ENCODE data around the gene RNU2-63P. TPM values are rescaled to one million over a fixed set of nuclear protein-coding genes. Genes with fewer than 3 reads are reported as not detected.
A peak's percentile ranks its signal among the peaks of the same experiment; 100 is the strongest.

Gene RNU2-63P
- total and polyA plus RNA-seq, 2 of the 8 experiments (the other 6 are each of a cell fraction or from before 2014, with no cell fraction given) = 6.6 TPM; not detected in 1

DNA sequence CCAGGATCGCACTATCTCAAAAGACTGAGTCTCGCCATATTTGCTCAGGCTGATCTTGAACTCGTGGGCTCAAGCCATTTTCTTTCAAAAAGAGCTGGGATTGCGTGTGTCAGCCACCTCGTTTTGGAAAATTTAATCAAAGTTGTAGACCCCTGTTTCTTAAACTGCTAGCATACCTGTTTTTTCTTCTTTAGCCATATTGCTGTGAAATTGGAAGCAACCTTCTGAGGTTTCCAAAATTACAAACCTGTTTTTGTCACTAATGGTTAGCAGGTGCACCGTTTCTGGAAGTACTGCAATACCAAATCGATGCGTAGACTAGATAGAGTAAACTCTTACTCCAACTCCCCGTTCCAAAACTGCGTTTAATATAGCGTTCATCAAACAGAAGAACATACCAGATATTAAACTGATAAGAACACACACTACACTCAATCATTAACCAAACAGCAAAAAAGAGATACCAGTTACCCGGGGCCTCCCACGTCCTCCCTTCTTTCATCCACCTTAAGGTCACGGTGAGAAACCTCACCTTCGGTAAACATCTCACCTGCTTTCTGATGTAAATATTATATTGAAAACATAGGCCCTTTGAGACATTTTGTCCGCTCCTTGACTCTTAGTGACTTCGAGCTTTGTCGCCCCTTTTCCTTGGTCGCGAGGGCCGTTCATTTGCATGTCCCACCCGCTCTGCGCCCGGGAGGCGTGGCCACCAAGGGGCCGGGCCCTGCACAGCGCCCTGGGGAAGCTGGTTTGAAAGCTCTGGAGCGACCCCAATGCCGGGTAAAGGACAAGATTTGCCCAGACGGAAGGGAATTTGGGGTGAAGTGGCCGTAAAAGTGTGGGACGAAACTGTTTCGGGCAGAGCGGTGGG lies at the start of gene RNU2-63P (continued):
- TF ChIP-seq SAP30 (IDR thresholded peaks at IDR 0.05; ENCODE audit: insufficient read depth, insufficient replicate concordance, low read length) = no peak
- TF ChIP-seq SRF (IDR thresholded peaks at IDR 0.05; ENCODE audit: low read depth, low read length) = peak; percentile 1; the same call in 1 of the 2 replicates
- TF ChIP-seq BRCA1 (IDR thresholded peaks at IDR 0.05; ENCODE audit: low read depth, low read length) = no peak
- no peak for TF ChIP-seq E2F6 (IDR thresholded peaks at IDR 0.05)
- TF ChIP-seq, protein P1, sequence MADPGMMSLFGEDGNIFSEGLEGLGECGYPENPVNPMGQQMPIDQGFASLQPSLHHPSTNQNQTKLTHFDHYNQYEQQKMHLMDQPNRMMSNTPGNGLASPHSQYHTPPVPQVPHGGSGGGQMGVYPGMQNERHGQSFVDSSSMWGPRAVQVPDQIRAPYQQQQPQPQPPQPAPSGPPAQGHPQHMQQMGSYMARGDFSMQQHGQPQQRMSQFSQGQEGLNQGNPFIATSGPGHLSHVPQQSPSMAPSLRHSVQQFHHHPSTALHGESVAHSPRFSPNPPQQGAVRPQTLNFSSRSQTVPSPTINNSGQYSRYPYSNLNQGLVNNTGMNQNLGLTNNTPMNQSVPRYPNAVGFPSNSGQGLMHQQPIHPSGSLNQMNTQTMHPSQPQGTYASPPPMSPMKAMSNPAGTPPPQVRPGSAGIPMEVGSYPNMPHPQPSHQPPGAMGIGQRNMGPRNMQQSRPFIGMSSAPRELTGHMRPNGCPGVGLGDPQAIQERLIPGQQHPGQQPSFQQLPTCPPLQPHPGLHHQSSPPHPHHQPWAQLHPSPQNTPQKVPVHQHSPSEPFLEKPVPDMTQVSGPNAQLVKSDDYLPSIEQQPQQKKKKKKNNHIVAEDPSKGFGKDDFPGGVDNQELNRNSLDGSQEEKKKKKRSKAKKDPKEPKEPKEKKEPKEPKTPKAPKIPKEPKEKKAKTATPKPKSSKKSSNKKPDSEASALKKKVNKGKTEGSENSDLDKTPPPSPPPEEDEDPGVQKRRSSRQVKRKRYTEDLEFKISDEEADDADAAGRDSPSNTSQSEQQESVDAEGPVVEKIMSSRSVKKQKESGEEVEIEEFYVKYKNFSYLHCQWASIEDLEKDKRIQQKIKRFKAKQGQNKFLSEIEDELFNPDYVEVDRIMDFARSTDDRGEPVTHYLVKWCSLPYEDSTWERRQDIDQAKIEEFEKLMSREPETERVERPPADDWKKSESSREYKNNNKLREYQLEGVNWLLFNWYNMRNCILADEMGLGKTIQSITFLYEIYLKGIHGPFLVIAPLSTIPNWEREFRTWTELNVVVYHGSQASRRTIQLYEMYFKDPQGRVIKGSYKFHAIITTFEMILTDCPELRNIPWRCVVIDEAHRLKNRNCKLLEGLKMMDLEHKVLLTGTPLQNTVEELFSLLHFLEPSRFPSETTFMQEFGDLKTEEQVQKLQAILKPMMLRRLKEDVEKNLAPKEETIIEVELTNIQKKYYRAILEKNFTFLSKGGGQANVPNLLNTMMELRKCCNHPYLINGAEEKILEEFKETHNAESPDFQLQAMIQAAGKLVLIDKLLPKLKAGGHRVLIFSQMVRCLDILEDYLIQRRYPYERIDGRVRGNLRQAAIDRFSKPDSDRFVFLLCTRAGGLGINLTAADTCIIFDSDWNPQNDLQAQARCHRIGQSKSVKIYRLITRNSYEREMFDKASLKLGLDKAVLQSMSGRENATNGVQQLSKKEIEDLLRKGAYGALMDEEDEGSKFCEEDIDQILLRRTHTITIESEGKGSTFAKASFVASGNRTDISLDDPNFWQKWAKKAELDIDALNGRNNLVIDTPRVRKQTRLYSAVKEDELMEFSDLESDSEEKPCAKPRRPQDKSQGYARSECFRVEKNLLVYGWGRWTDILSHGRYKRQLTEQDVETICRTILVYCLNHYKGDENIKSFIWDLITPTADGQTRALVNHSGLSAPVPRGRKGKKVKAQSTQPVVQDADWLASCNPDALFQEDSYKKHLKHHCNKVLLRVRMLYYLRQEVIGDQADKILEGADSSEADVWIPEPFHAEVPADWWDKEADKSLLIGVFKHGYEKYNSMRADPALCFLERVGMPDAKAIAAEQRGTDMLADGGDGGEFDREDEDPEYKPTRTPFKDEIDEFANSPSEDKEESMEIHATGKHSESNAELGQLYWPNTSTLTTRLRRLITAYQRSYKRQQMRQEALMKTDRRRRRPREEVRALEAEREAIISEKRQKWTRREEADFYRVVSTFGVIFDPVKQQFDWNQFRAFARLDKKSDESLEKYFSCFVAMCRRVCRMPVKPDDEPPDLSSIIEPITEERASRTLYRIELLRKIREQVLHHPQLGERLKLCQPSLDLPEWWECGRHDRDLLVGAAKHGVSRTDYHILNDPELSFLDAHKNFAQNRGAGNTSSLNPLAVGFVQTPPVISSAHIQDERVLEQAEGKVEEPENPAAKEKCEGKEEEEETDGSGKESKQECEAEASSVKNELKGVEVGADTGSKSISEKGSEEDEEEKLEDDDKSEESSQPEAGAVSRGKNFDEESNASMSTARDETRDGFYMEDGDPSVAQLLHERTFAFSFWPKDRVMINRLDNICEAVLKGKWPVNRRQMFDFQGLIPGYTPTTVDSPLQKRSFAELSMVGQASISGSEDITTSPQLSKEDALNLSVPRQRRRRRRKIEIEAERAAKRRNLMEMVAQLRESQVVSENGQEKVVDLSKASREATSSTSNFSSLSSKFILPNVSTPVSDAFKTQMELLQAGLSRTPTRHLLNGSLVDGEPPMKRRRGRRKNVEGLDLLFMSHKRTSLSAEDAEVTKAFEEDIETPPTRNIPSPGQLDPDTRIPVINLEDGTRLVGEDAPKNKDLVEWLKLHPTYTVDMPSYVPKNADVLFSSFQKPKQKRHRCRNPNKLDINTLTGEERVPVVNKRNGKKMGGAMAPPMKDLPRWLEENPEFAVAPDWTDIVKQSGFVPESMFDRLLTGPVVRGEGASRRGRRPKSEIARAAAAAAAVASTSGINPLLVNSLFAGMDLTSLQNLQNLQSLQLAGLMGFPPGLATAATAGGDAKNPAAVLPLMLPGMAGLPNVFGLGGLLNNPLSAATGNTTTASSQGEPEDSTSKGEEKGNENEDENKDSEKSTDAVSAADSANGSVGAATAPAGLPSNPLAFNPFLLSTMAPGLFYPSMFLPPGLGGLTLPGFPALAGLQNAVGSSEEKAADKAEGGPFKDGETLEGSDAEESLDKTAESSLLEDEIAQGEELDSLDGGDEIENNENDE (IDR thresholded peaks at IDR 0.05; ENCODE audit: insufficient replicate concordance, low read length) = peak; percentile 88
- no peak for TF ChIP-seq RFX5 (IDR thresholded peaks at IDR 0.05; ENCODE audit: borderline replicate concordance, low read depth, low read length)
- TF ChIP-seq CEBPB (IDR thresholded peaks at IDR 0.05; ENCODE audit: low read depth, low read length) = no peak
- TF ChIP-seq FOSL1 (IDR thresholded peaks at IDR 0.05; ENCODE audit: insufficient read depth, low read depth, low read length) = no peak
- peak; percentile 6; the same call in 1 of the 2 replicates for TF ChIP-seq TAF1 (IDR thresholded peaks at IDR 0.05; ENCODE audit: low read depth, low read length)

Measured in H1 (cell line).